H9 (cell line): Measurements from ENCODE around the gene PCBD2. TPM values are rescaled to one million over a fixed set of nuclear protein-coding genes. Genes with fewer than 3 reads are reported as not detected.

Experiments
- DNase-seq: peaks from one replicate; pipeline ENCODE4 v3.0.0-alpha.2; 2017
- H2AFZ ChIP-seq: one replicate; pipeline ENCODE4 v1.6.1; 2013; ENCODE audit warnings: mild to moderate bottlenecking, low read length, control low read depth, moderate library complexity
- H2AK5ac ChIP-seq: 2 replicates; pipeline ENCODE4 v1.6.1; 2013; ENCODE audit warnings: low read length, control low read depth, mixed read lengths; ENCODE audit not compliant: insufficient read length
- H2BK120ac ChIP-seq: one replicate; pipeline ENCODE4 v1.6.1; 2013; ENCODE audit warnings: low read depth, mild to moderate bottlenecking, low read length, control low read depth, inconsistent platforms; ENCODE audit not compliant: poor library complexity, severe bottlenecking
- H2BK12ac ChIP-seq: 2 replicates; pipeline ENCODE4 v1.6.1; 2013; ENCODE audit warnings: low read length, control low read depth, mixed read lengths, low read depth; ENCODE audit not compliant: insufficient read length
- H2BK15ac ChIP-seq: 2 replicates; pipeline ENCODE4 v1.6.1; 2013; ENCODE audit warnings: low read depth, low read length, control low read depth
- H2BK20ac ChIP-seq: one replicate; pipeline ENCODE4 v1.6.1; 2013; ENCODE audit warnings: low read depth, mild to moderate bottlenecking, low read length, control low read depth, inconsistent platforms; ENCODE audit not compliant: poor library complexity, severe bottlenecking
- H2BK5ac ChIP-seq: 2 replicates; pipeline ENCODE4 v1.6.1; 2013; ENCODE audit warnings: low read length, control low read depth, mixed read lengths; ENCODE audit not compliant: insufficient read length
- H3K14ac ChIP-seq: 2 replicates; pipeline ENCODE4 v1.6.1; 2013; ENCODE audit warnings: low read length, control low read depth; ENCODE audit not compliant: insufficient read depth
- H3K18ac ChIP-seq: 2 replicates; pipeline ENCODE4 v1.6.1; 2013; ENCODE audit warnings: low read depth, mild to moderate bottlenecking, mixed read lengths, low read length, control low read depth; ENCODE audit not compliant: insufficient read length
- H3K23ac ChIP-seq: 2 replicates; pipeline ENCODE4 v1.6.1; 2013; ENCODE audit warnings: low read length, control low read depth, mixed read lengths, low read depth; ENCODE audit not compliant: insufficient read length
- H3K23me2 ChIP-seq: 2 replicates; pipeline ENCODE4 v1.6.1; 2013; ENCODE audit warnings: low read depth, mild to moderate bottlenecking, mixed read lengths, low read length, control low read depth; ENCODE audit not compliant: insufficient read length, poor library complexity, severe bottlenecking
- H3K27ac ChIP-seq: 2 replicates; pipeline ENCODE4 v1.5.1; 2013; ENCODE audit warnings: low read length, control low read depth, mixed read lengths, low read depth; ENCODE audit not compliant: insufficient read length
- H3K27me3 ChIP-seq: 2 replicates; pipeline ENCODE4 v1.6.1; 2013; ENCODE audit warnings: low read length, control low read depth, inconsistent platforms; ENCODE audit not compliant: insufficient read depth
- H3K4ac ChIP-seq: 2 replicates; pipeline ENCODE4 v1.6.1; 2013; ENCODE audit warnings: low read depth, mild to moderate bottlenecking, control low read depth, inconsistent platforms, low read length, moderate library complexity
- H3K4me1 ChIP-seq: 2 replicates; pipeline ENCODE4 v1.6.1; 2013; ENCODE audit warnings: low read length, control low read depth, inconsistent platforms; ENCODE audit not compliant: insufficient read depth
- H3K4me2 ChIP-seq: 2 replicates; pipeline ENCODE4 v1.6.1; 2013; ENCODE audit warnings: low read length, control low read depth, mixed read lengths; ENCODE audit not compliant: insufficient read length, insufficient read depth
- H3K56ac ChIP-seq: 2 replicates; pipeline ENCODE4 v1.6.1; 2013; ENCODE audit warnings: low read depth, mild to moderate bottlenecking, mixed read lengths, low read length, control low read depth; ENCODE audit not compliant: insufficient read length
- H3K79me1 ChIP-seq: 2 replicates; pipeline ENCODE4 v1.6.1; 2013; ENCODE audit warnings: low read depth, mild to moderate bottlenecking, moderate library complexity, low read length, control low read depth, inconsistent platforms; ENCODE audit not compliant: insufficient read depth, poor library complexity, severe bottlenecking
- H3K79me2 ChIP-seq: 2 replicates; pipeline ENCODE4 v1.6.1; 2013; ENCODE audit warnings: low read length, control low read depth, inconsistent platforms; ENCODE audit not compliant: insufficient read depth
- H3K9ac ChIP-seq: 2 replicates; pipeline ENCODE4 v1.6.1; 2013; ENCODE audit warnings: low read length, control low read depth, mixed read lengths; ENCODE audit not compliant: insufficient read length; ENCODE audit errors: extremely low read depth
- H3K9me3 ChIP-seq: one replicate; pipeline ENCODE4 v1.6.1; 2013; ENCODE audit warnings: low read depth, low read length, inconsistent platforms; ENCODE audit not compliant: control insufficient read depth
- H3T11ph ChIP-seq: one replicate; pipeline ENCODE4 v1.6.1; 2013; ENCODE audit warnings: mild to moderate bottlenecking, low read length, control low read depth, inconsistent platforms
- H4K20me1 ChIP-seq: one replicate; pipeline ENCODE4 v1.6.1; 2013; ENCODE audit not compliant: control insufficient read depth, insufficient read length, insufficient read depth
- H4K5ac ChIP-seq: 2 replicates; pipeline ENCODE4 v1.6.1; 2013; ENCODE audit warnings: low read depth, mild to moderate bottlenecking, mixed read lengths, low read length, control low read depth; ENCODE audit not compliant: insufficient read length
- H4K8ac ChIP-seq: replicated peaks from 2 replicates; pipeline ENCODE4 v1.6.1; 2013; ENCODE audit warnings: low read length, control low read depth, mixed read lengths, low read depth; ENCODE audit not compliant: insufficient read length
- H4K91ac ChIP-seq: 2 replicates; pipeline ENCODE4 v1.6.1; 2013; ENCODE audit warnings: low read depth, mild to moderate bottlenecking, moderate library complexity, mixed read lengths, low read length, control low read depth; ENCODE audit not compliant: insufficient read length
- H3K27ac Mint-ChIP-seq, 3 experiments: 2 replicates in 2 of 3; 3 replicates in 1 of 3; pipeline ENCODE4 v1.8.0; 2020 to 2021; ENCODE audit warnings: mixed read lengths in 3 of 3, mild to moderate bottlenecking in 1 of 3, moderate library complexity in 1 of 3
- H3K27me3 Mint-ChIP-seq: 2 replicates; pipeline ENCODE4 v1.8.0; 2021; ENCODE audit warnings: low read depth, mild to moderate bottlenecking, moderate library complexity, mixed read lengths
- H3K36me3 Mint-ChIP-seq, 3 experiments: 2 replicates in 2 of 3; 3 replicates in 1 of 3; pipeline ENCODE4 v1.8.0; 2020 to 2021; ENCODE audit warnings: low read depth in 3 of 3, mixed read lengths in 3 of 3; ENCODE audit not compliant: insufficient read depth in 1 of 3
- H3K4me1 Mint-ChIP-seq, 2 experiments: 2 replicates each; pipeline ENCODE4 v1.8.0; 2020; ENCODE audit warnings: mixed read lengths in 2 of 2
- H3K4me3 Mint-ChIP-seq, 2 experiments: 2 replicates in 1 of 2; 3 replicates in 1 of 2; pipeline ENCODE4 v1.8.0; 2020 to 2021; ENCODE audit warnings: mild to moderate bottlenecking in 2 of 2, mixed read lengths in 2 of 2, moderate library complexity in 1 of 2
- H3K9me3 Mint-ChIP-seq, 2 experiments: 2 replicates in 1 of 2; 3 replicates in 1 of 2; pipeline ENCODE4 v1.8.0; 2020; ENCODE audit warnings: mild to moderate bottlenecking in 2 of 2, mixed read lengths in 2 of 2, moderate library complexity in 1 of 2
- CTCF ChIP-seq: fragments of 200-600 bp; sonication (generic); conservative IDR thresholded peaks from 3 replicates; pipeline ENCODE4 v1.8.0; 2021; ENCODE audit warnings: antibody characterized with exemption, mild to moderate bottlenecking
- WGBS: extraction: QIAGEN DNeasy Blood & Tissue Kit; methylation state at CpG from one replicate; pipeline ENCODE4 v1.1.7; 2013; ENCODE audit warnings: missing lambda C conversion rate, low lambda C conversion rate, mixed read lengths; ENCODE audit not compliant: insufficient read length; ENCODE audit errors: extremely low coverage; 5-methylcytosine and 5-hydroxymethylcytosine counted together
- total RNA-seq: library from RNA; stranded (reverse); gene quantifications from 2 replicates; pipeline ENCODE4 v1.2.1, GENCODE V29; 2021

Gene PCBD2
- total RNA-seq, 1 experiment from 2014 or later = 11.9 TPM

- no peak overlapping the region for H3K27ac Mint-ChIP-seq
- H3K27me3 Mint-ChIP-seq = peaks cover 21% of the 10 kb centered on the region
- no CpG with 5 or more reads among the region's 13 CpGs for WGBS
- H3K9me3 Mint-ChIP-seq = no peaks in the 10 kb centered on the region
- H3K4ac ChIP-seq = no peak overlapping the region
- H3K23ac ChIP-seq = no peak overlapping the region
- no peak overlapping the region for H3K27ac ChIP-seq
- no peaks in the 10 kb centered on the region for H3K27me3 ChIP-seq
- H3K9me3 ChIP-seq = no peaks in the 10 kb centered on the region
- no peaks in the 10 kb centered on the region for H3K23me2 ChIP-seq
- H2BK20ac ChIP-seq = no peak overlapping the region
- TF ChIP-seq CTCF = no peak
- H2BK120ac ChIP-seq = no peak overlapping the region
- H3K4me3 Mint-ChIP-seq = no peak overlapping the region
- no peak overlapping the region for H4K91ac ChIP-seq
- H4K5ac ChIP-seq = no peak overlapping the region
- H2AK5ac ChIP-seq = no peak overlapping the region
- no peaks in the 10 kb centered on the region for H4K20me1 ChIP-seq
- 0 out of 4 replicates have a peak, but pooled peaks cover 0 to 2% of the 10 kb centered on the region in 2 experiments for H3K4me1 Mint-ChIP-seq
- H2BK15ac ChIP-seq = no peak overlapping the region
- H3K79me1 ChIP-seq = no peaks in the 10 kb centered on the region
- H2BK5ac ChIP-seq = no peak overlapping the region
- H3K4me2 ChIP-seq = no peak overlapping the region
- H3K36me3 Mint-ChIP-seq = no peaks in the 10 kb centered on the region; a peak in 1 of 7 replicates
- peak; percentile 27 for DNase-seq
- no peak overlapping the region for H3T11ph ChIP-seq
- no peak overlapping the region for H3K9ac ChIP-seq
- H3K4me1 ChIP-seq = no peaks in the 10 kb centered on the region
- H2BK12ac ChIP-seq = no peak overlapping the region
- H3K56ac ChIP-seq = no peak overlapping the region
- no peak overlapping the region for H3K18ac ChIP-seq
- H2AFZ ChIP-seq = no peak overlapping the region
- H4K8ac ChIP-seq = no peak overlapping the region
- no peaks in the 10 kb centered on the region for H3K79me2 ChIP-seq
- no peak overlapping the region; the same call in 1 of the 2 replicates for H3K14ac ChIP-seq
Measured at GRCh38 chr5:135008981-135009735, 104.2 kb downstream of the PCBD2 start.
